ENCODE results near the gene MPZL2.

The MPZL2 gene

GRCh38 chr11:118212781-118213191 lies 51.3 kb downstream of the MPZL2 start:
- POLR2A ChIA-PET: no interaction called here
- CTCF ChIA-PET: no interaction called here
- TF ChIP-seq ZNF384 (IDR thresholded peaks at IDR 0.05) (no peak), SUZ12 (IDR thresholded peaks at IDR 0.05) (no peak), FOXA1 (IDR thresholded peaks at IDR 0.05) (no peak), LEF1 (IDR thresholded peaks at IDR 0.05; ENCODE audit: borderline replicate concordance) (no peak), HDGF (IDR thresholded peaks at IDR 0.05; ENCODE audit: borderline replicate concordance) (no peak), FOXM1 (IDR thresholded peaks at IDR 0.05; ENCODE audit: borderline replicate concordance) (no peak), BHLHE40 (IDR thresholded peaks at IDR 0.05; ENCODE audit: borderline replicate concordance) (no peak), TARDBP (IDR thresholded peaks at IDR 0.05) (no peak), ARNT (IDR thresholded peaks at IDR 0.05) (no peak), ELF4 (IDR thresholded peaks at IDR 0.05) (no peak), SP1 (IDR thresholded peaks at IDR 0.05) (no peak)
- no peak for DNase-seq (ENCODE audit: extremely low spot score)

GRCh38 chr11:118212131-118212725 lies 51.9 kb downstream of the MPZL2 start:
- TF ChIP-seq NFRKB (IDR thresholded peaks at IDR 0.05) (no peak), SUZ12 (IDR thresholded peaks at IDR 0.05) (no peak), FOXM1 (IDR thresholded peaks at IDR 0.05; ENCODE audit: borderline replicate concordance) (no peak), SP1 (IDR thresholded peaks at IDR 0.05) (no peak), ZNF384 (IDR thresholded peaks at IDR 0.05) (no peak), FOXK2 (IDR thresholded peaks at IDR 0.05) (no peak)
- no peak for DNase-seq (ENCODE audit: extremely low spot score)
- ChIA-PET CTCF (interaction anchor here (0.8 to 1.6 kb wide), 3 partner anchors 10 to 14 kb away, joined by 3 to 7 read pairs (median 3); no protein-coding TSS in a partner anchor), POLR2A (no interaction called here)

GRCh38 chr11:118211006-118211405 lies 53.1 kb downstream of the MPZL2 start:
- CTCF ChIA-PET: interaction anchor here (1.6 kb wide), 2 partner anchors 9 to 13 kb away, joined by 3 to 7 read pairs; no protein-coding TSS in a partner anchor
- POLR2A ChIA-PET: no interaction called here
- no peak for DNase-seq (ENCODE audit: extremely low spot score)
- no peak for TF ChIP-seq ELF4 (IDR thresholded peaks at IDR 0.05)
- no peak for TF ChIP-seq BHLHE40 (IDR thresholded peaks at IDR 0.05; ENCODE audit: borderline replicate concordance)
- no peak for TF ChIP-seq ARNT (IDR thresholded peaks at IDR 0.05)
- no peak for TF ChIP-seq PKNOX1 (IDR thresholded peaks at IDR 0.05)
- no peak for TF ChIP-seq FOXM1 (IDR thresholded peaks at IDR 0.05; ENCODE audit: borderline replicate concordance)
- TF ChIP-seq LEF1 (IDR thresholded peaks at IDR 0.05; ENCODE audit: borderline replicate concordance): no peak
- no peak for TF ChIP-seq SUZ12 (IDR thresholded peaks at IDR 0.05)

- TF ChIP-seq FOXA1 (IDR thresholded peaks at IDR 0.05) (no peak), BHLHE40 (IDR thresholded peaks at IDR 0.05; ENCODE audit: borderline replicate concordance) (no peak), PKNOX1 (IDR thresholded peaks at IDR 0.05) (no peak), ARNT (IDR thresholded peaks at IDR 0.05) (no peak), SP1 (IDR thresholded peaks at IDR 0.05) (no peak), TARDBP (IDR thresholded peaks at IDR 0.05) (no peak), SUZ12 (IDR thresholded peaks at IDR 0.05) (no peak), ZNF384 (IDR thresholded peaks at IDR 0.05) (no peak), CTBP1 (IDR thresholded peaks at IDR 0.05; ENCODE audit: borderline replicate concordance) (no peak), FOXK2 (IDR thresholded peaks at IDR 0.05) (no peak), LEF1 (IDR thresholded peaks at IDR 0.05; ENCODE audit: borderline replicate concordance) (no peak)
- ChIA-PET POLR2A (no interaction called here), CTCF (no interaction called here)
- DNase-seq (ENCODE audit: extremely low spot score): no peak
These were observed 53.8 kb downstream of the MPZL2 start for GRCh38 chr11:118210323-118210722.

- DNase-seq (ENCODE audit: extremely low spot score): no peak
- TF ChIP-seq HDGF (IDR thresholded peaks at IDR 0.05; ENCODE audit: borderline replicate concordance) (no peak), SUZ12 (IDR thresholded peaks at IDR 0.05) (no peak), L3MBTL2 (conservative IDR thresholded peaks at IDR 0.05) (no peak), CTBP1 (IDR thresholded peaks at IDR 0.05; ENCODE audit: borderline replicate concordance) (no peak), ARNT (IDR thresholded peaks at IDR 0.05) (no peak), ELF4 (IDR thresholded peaks at IDR 0.05) (no peak), LEF1 (IDR thresholded peaks at IDR 0.05; ENCODE audit: borderline replicate concordance) (no peak), NFRKB (IDR thresholded peaks at IDR 0.05) (no peak), ZNF384 (IDR thresholded peaks at IDR 0.05) (no peak), FOXA1 (IDR thresholded peaks at IDR 0.05) (no peak), PKNOX1 (IDR thresholded peaks at IDR 0.05) (no peak), FOXK2 (IDR thresholded peaks at IDR 0.05) (no peak), BHLHE40 (IDR thresholded peaks at IDR 0.05; ENCODE audit: borderline replicate concordance) (no peak), SP1 (IDR thresholded peaks at IDR 0.05) (no peak), TARDBP (IDR thresholded peaks at IDR 0.05) (no peak), FOXM1 (IDR thresholded peaks at IDR 0.05; ENCODE audit: borderline replicate concordance) (no peak)
- ChIA-PET CTCF (no interaction called here), POLR2A (no interaction called here)
These were observed 55.1 kb downstream of the MPZL2 start for GRCh38 chr11:118209033-118209432.

GRCh38 chr11:118207079-118207478 lies 57.0 kb downstream of the MPZL2 start:
- POLR2A ChIA-PET: no interaction called here
- TF ChIP-seq TARDBP (IDR thresholded peaks at IDR 0.05) (no peak), NFRKB (IDR thresholded peaks at IDR 0.05) (no peak), CTBP1 (IDR thresholded peaks at IDR 0.05; ENCODE audit: borderline replicate concordance) (no peak), SP1 (IDR thresholded peaks at IDR 0.05) (no peak), ELF4 (IDR thresholded peaks at IDR 0.05) (no peak), ARNT (IDR thresholded peaks at IDR 0.05) (no peak), FOXA1 (IDR thresholded peaks at IDR 0.05) (no peak), HDGF (IDR thresholded peaks at IDR 0.05; ENCODE audit: borderline replicate concordance) (no peak), FOXK2 (IDR thresholded peaks at IDR 0.05) (no peak), PKNOX1 (IDR thresholded peaks at IDR 0.05) (no peak), L3MBTL2 (conservative IDR thresholded peaks at IDR 0.05) (no peak), LEF1 (IDR thresholded peaks at IDR 0.05; ENCODE audit: borderline replicate concordance) (no peak)
- DNase-seq (ENCODE audit: extremely low spot score): no peak
- CTCF ChIA-PET: interaction anchor here (0.6 kb wide), 1 partner anchor 1863 kb away, joined by 3 read pairs; no protein-coding TSS in a partner anchor

All from HEK293T (cell line).